Mesenchymal stem cell (in vitro differentiated cells and primary cell): ENCODE data around the gene OR2B6.

ENCODE experiments used
- DNase-seq: peaks from one replicate; pipeline ENCODE4 v3.0.0-alpha.2; 2013
- H2AFZ ChIP-seq: one replicate; pipeline ENCODE4 v1.6.1; 2013; ENCODE audit warnings: low read depth, mild to moderate bottlenecking, control low read depth, inconsistent platforms, low read length, moderate library complexity
- H2AK5ac ChIP-seq: 2 replicates; pipeline ENCODE4 v1.6.1; 2013; ENCODE audit warnings: low read length, moderate library complexity, mild to moderate bottlenecking, inconsistent platforms; ENCODE audit not compliant: severe bottlenecking
- H2BK120ac ChIP-seq: one replicate; pipeline ENCODE4 v1.6.1; 2013; ENCODE audit warnings: low read depth, mild to moderate bottlenecking, inconsistent platforms, low read length, moderate library complexity
- H2BK12ac ChIP-seq, 2 experiments: one replicate each; pipeline ENCODE4 v1.6.1; 2013; ENCODE audit warnings: inconsistent platforms in 2 of 2, low read length in 2 of 2, mild to moderate bottlenecking in 2 of 2, moderate library complexity in 2 of 2, control low read depth in 1 of 2
- H2BK15ac ChIP-seq: one replicate; pipeline ENCODE4 v1.6.1; 2013; ENCODE audit warnings: mild to moderate bottlenecking, low read depth, inconsistent platforms; ENCODE audit not compliant: poor library complexity, severe bottlenecking
- H2BK5ac ChIP-seq: 2 replicates; pipeline ENCODE4 v1.6.1; 2013; ENCODE audit warnings: low read depth, mild to moderate bottlenecking, low read length, control low read depth, inconsistent platforms; ENCODE audit not compliant: poor library complexity, severe bottlenecking
- H3K14ac ChIP-seq, 2 experiments: one replicate each; pipeline ENCODE4 v1.6.1; 2013; ENCODE audit warnings: inconsistent platforms in 2 of 2, low read length in 2 of 2, control low read depth in 1 of 2, mild to moderate bottlenecking in 1 of 2, moderate library complexity in 1 of 2
- H3K18ac ChIP-seq, 2 experiments: one replicate each; pipeline ENCODE4 v1.6.1; 2013; ENCODE audit warnings: inconsistent platforms in 2 of 2, low read length in 2 of 2, control low read depth in 1 of 2, low read depth in 1 of 2, mild to moderate bottlenecking in 1 of 2
- H3K23ac ChIP-seq, 2 experiments: one replicate each; pipeline ENCODE4 v1.6.1; 2013; ENCODE audit warnings: inconsistent platforms in 2 of 2, low read length in 2 of 2, mild to moderate bottlenecking in 2 of 2, moderate library complexity in 2 of 2, control low read depth in 1 of 2
- H3K27ac ChIP-seq: 2 replicates; pipeline ENCODE4 v1.5.1; 2013; ENCODE audit warnings: mild to moderate bottlenecking, moderate library complexity, low read length, control low read depth, inconsistent platforms; ENCODE audit not compliant: poor library complexity, severe bottlenecking
- H3K27me3 ChIP-seq, 2 experiments: 2 replicates each; pipeline versions ENCODE4 v1.6.1 to v1.7.0; 2013; ENCODE audit warnings: low read length in 2 of 2, mild to moderate bottlenecking in 2 of 2, moderate library complexity in 2 of 2, control low read depth in 1 of 2, inconsistent platforms in 1 of 2; ENCODE audit not compliant: control insufficient read depth in 1 of 2, insufficient read depth in 1 of 2
- H3K36me3 ChIP-seq, 2 experiments: 2 replicates each; pipeline versions ENCODE4 v1.6.1 to v1.7.0; 2013; ENCODE audit warnings: low read length in 2 of 2, control low read depth in 1 of 2, inconsistent platforms in 1 of 2, low read depth in 1 of 2, mild to moderate bottlenecking in 1 of 2; ENCODE audit not compliant: insufficient read depth in 2 of 2, control insufficient read depth in 1 of 2
- H3K4ac ChIP-seq, 2 experiments: one replicate each; pipeline ENCODE4 v1.6.1; 2013; ENCODE audit warnings: inconsistent platforms in 2 of 2, low read length in 2 of 2, mild to moderate bottlenecking in 2 of 2, moderate library complexity in 2 of 2, control low read depth in 1 of 2, low read depth in 1 of 2
- H3K4me1 ChIP-seq: 2 replicates; pipeline ENCODE4 v1.6.1; 2013; ENCODE audit warnings: low read depth, low read length, control low read depth; ENCODE audit not compliant: control insufficient read depth, insufficient read depth
- H3K4me2 ChIP-seq: 2 replicates; pipeline ENCODE4 v1.6.1; 2013; ENCODE audit warnings: low read length, mild to moderate bottlenecking, inconsistent platforms; ENCODE audit not compliant: poor library complexity, severe bottlenecking
- H3K4me3 ChIP-seq, 2 experiments: 2 replicates each; pipeline versions ENCODE4 v1.5.1 to v1.7.0; 2013; ENCODE audit warnings: low read length in 2 of 2, mild to moderate bottlenecking in 2 of 2, control low read depth in 1 of 2, low read depth in 1 of 2; ENCODE audit not compliant: insufficient read depth in 1 of 2
- H3K79me1 ChIP-seq: replicated peaks from 2 replicates; pipeline ENCODE4 v1.6.1; 2013; ENCODE audit warnings: mild to moderate bottlenecking, control low read depth, low read length, inconsistent platforms; ENCODE audit not compliant: poor library complexity, severe bottlenecking
- H3K9ac ChIP-seq: 2 replicates; pipeline ENCODE4 v1.7.0; 2013; ENCODE audit warnings: mild to moderate bottlenecking, low read length, moderate library complexity
- H3K9me3 ChIP-seq: 2 replicates; pipeline ENCODE4 v1.7.0; 2013; ENCODE audit warnings: mild to moderate bottlenecking, low read length; ENCODE audit not compliant: control insufficient read depth
- H4K8ac ChIP-seq: one replicate; pipeline ENCODE4 v1.6.1; 2013; ENCODE audit warnings: inconsistent platforms, mild to moderate bottlenecking, low read length, moderate library complexity
- H4K91ac ChIP-seq: one replicate; pipeline ENCODE4 v1.6.1; 2013; ENCODE audit warnings: mild to moderate bottlenecking, low read length, inconsistent platforms
- WGBS: methylation state at CpG from one replicate; pipeline ENCODE4 v1.1.7; 2013; ENCODE audit warnings: mixed read lengths; 5-methylcytosine and 5-hydroxymethylcytosine counted together

OR2B6 gene

GRCh38 chr6:28001351-28001750 lies 44.3 kb downstream of the OR2B6 start:
- Histone ChIP-seq H2AK5ac (no peak overlapping the region), H4K91ac (no peak overlapping the region), H3K23ac (no peak overlapping the region), H3K27ac (no peak overlapping the region), H4K8ac (no peak overlapping the region), H3K4ac (no peak overlapping the region), H2BK15ac (no peak overlapping the region), H3K4me1 (peaks cover 2% of the 10 kb centered on the region), H2BK120ac (no peak overlapping the region), H2BK5ac (no peak overlapping the region), H3K14ac (no peak overlapping the region), H3K79me1 (no peaks in the 10 kb centered on the region), H3K18ac (no peak overlapping the region), H3K9me3 (no peaks in the 10 kb centered on the region), H3K36me3 (no peaks in the 10 kb centered on the region), H2AFZ (no peak overlapping the region), H3K27me3 (no peaks in the 10 kb centered on the region), H3K9ac (no peak overlapping the region), H2BK12ac (no peak overlapping the region), H3K4me3 (no peak overlapping the region), H3K4me2 (no peak overlapping the region)
- WGBS: 88% methylated on average over 15 of the region's 15 CpGs
- no peak for DNase-seq

GRCh38 chr6:28001751-28002150 lies 44.7 kb downstream of the OR2B6 start:
- no peak overlapping the region for H2AFZ ChIP-seq
- H3K36me3 ChIP-seq: no peaks in the 10 kb centered on the region
- H3K18ac ChIP-seq: no peak overlapping the region
- no peak overlapping the region for H2BK15ac ChIP-seq
- H3K14ac ChIP-seq: no peak overlapping the region
- no peak overlapping the region for H3K4me3 ChIP-seq
- H4K91ac ChIP-seq: no peak overlapping the region
- no peak overlapping the region for H2BK120ac ChIP-seq
- H2AK5ac ChIP-seq: no peak overlapping the region
- no peak for DNase-seq
- no peak overlapping the region for H3K4ac ChIP-seq
- H3K27me3 ChIP-seq: no peaks in the 10 kb centered on the region
- H3K79me1 ChIP-seq: no peaks in the 10 kb centered on the region
- no peak overlapping the region for H2BK12ac ChIP-seq
- H3K9ac ChIP-seq: no peak overlapping the region
- H3K23ac ChIP-seq: no peak overlapping the region
- H3K4me2 ChIP-seq: no peak overlapping the region
- peaks cover 2% of the 10 kb centered on the region for H3K4me1 ChIP-seq
- H3K9me3 ChIP-seq: no peaks in the 10 kb centered on the region
- H4K8ac ChIP-seq: no peak overlapping the region
- no peak overlapping the region for H3K27ac ChIP-seq
- WGBS: 76% methylated on average over 5 of the region's 5 CpGs
- H2BK5ac ChIP-seq: no peak overlapping the region

- Histone ChIP-seq H3K9me3 (no peaks in the 10 kb centered on the region), H3K4me2 (no peak overlapping the region), H3K36me3 (no peaks in the 10 kb centered on the region), H3K18ac (no peak overlapping the region), H3K4ac (no peak overlapping the region), H2BK5ac (no peak overlapping the region), H2BK15ac (no peak overlapping the region), H2BK120ac (no peak overlapping the region), H3K79me1 (no peaks in the 10 kb centered on the region), H3K23ac (no peak overlapping the region), H3K4me1 (peaks cover 2% of the 10 kb centered on the region), H2AFZ (no peak overlapping the region), H4K91ac (no peak overlapping the region), H3K9ac (no peak overlapping the region), H3K4me3 (no peak overlapping the region), H3K27me3 (no peaks in the 10 kb centered on the region), H2BK12ac (no peak overlapping the region), H3K14ac (no peak overlapping the region), H3K27ac (no peak overlapping the region), H2AK5ac (no peak overlapping the region), H4K8ac (no peak overlapping the region)
- no peak for DNase-seq
- WGBS: 94% methylated on average over 5 of the region's 5 CpGs
Measured at GRCh38 chr6:28002161-28002560, 45.1 kb downstream of the OR2B6 start.

GRCh38 chr6:28003059-28003458 lies 46.0 kb downstream of the OR2B6 start:
- Histone ChIP-seq H2AFZ (no peak overlapping the region), H3K36me3 (no peaks in the 10 kb centered on the region), H3K27ac (no peak overlapping the region), H2BK5ac (no peak overlapping the region), H3K4me1 (peaks cover 2% of the 10 kb centered on the region), H2AK5ac (no peak overlapping the region), H3K4ac (no peak overlapping the region), H3K79me1 (no peaks in the 10 kb centered on the region), H3K4me3 (no peak overlapping the region), H3K9me3 (no peaks in the 10 kb centered on the region), H3K23ac (no peak overlapping the region), H3K4me2 (no peak overlapping the region), H4K91ac (no peak overlapping the region), H3K9ac (no peak overlapping the region), H2BK12ac (no peak overlapping the region), H4K8ac (no peak overlapping the region), H3K27me3 (no peaks in the 10 kb centered on the region), H2BK120ac (no peak overlapping the region), H3K18ac (no peak overlapping the region), H3K14ac (no peak overlapping the region), H2BK15ac (no peak overlapping the region)
- 74% methylated on average over 4 of the region's 5 CpGs for WGBS
- DNase-seq: no peak
